IMR-90 (cell line): ENCODE data around the gene ZNF502. TPM values are rescaled to one million over a fixed set of nuclear protein-coding genes. Genes with fewer than 3 reads are reported as not detected.
A peak's percentile ranks its signal among the peaks of the same experiment; 100 is the strongest.

ENCODE experiments used
- ATAC-seq: fragments of 200-7000 bp; cut with Tn5 transposase; 2 replicates; pipeline ENCODE4 v1.9.1; 2020; ENCODE audit warnings: low read depth, mild to moderate bottlenecking, moderate library complexity
- BruUV-seq: library from RNA; stranded (reverse); fragments of 400-500 nt; replicated peaks from 2 replicates; lab custom pipeline; 2021; lab: Mats Ljungman, UMichigan
- CTCF ChIA-PET: fragments of 300-600 bp; formaldehyde crosslinking; extraction: SDS; loops from one replicate; lab custom pipeline; 2021; ENCODE audit warnings: antibody characterized with exemption; lab: Yijun Ruan, JAX
- POLR2A ChIA-PET: fragments of 300-600 bp; sonication (Branson Sonifier 250); formaldehyde crosslinking; loops from one replicate; lab custom pipeline; 2022; ENCODE audit warnings: antibody characterized with exemption; ENCODE audit not compliant: unreplicated experiment; lab: Charles Lee
- DNase-seq: peaks from one replicate; pipeline ENCODE4 v3.0.0; 2013
- H2AFZ ChIP-seq: replicated peaks from 2 replicates; pipeline ENCODE3; 2013; ENCODE audit warnings: low read length, mild to moderate bottlenecking; ENCODE audit not compliant: poor library complexity
- H2AK5ac ChIP-seq: 2 replicates; pipeline ENCODE4 v1.6.1; 2013; ENCODE audit warnings: low read depth, low read length, inconsistent platforms
- H2AK9ac ChIP-seq: replicated peaks from 2 replicates; pipeline ENCODE3; 2013; ENCODE audit warnings: mild to moderate bottlenecking, low read depth, low read length, moderate library complexity; ENCODE audit not compliant: poor library complexity
- H2BK120ac ChIP-seq: 2 replicates; pipeline ENCODE4 v1.6.1; 2013; ENCODE audit warnings: low read depth, low read length, inconsistent platforms
- H2BK15ac ChIP-seq: 3 replicates; pipeline ENCODE4 v1.6.1; 2013; ENCODE audit warnings: low read depth, low read length, inconsistent platforms
- H2BK20ac ChIP-seq: 2 replicates; pipeline ENCODE4 v1.6.1; 2013; ENCODE audit warnings: low read depth, mild to moderate bottlenecking, inconsistent platforms, low read length, moderate library complexity
- H2BK5ac ChIP-seq: 2 replicates; pipeline ENCODE4 v1.6.1; 2013; ENCODE audit warnings: mild to moderate bottlenecking, low read depth, low read length, inconsistent platforms; ENCODE audit not compliant: poor library complexity, severe bottlenecking
- H3K14ac ChIP-seq: replicated peaks from 2 replicates; pipeline ENCODE4 v1.6.1; 2013; ENCODE audit warnings: low read depth, low read length, inconsistent platforms
- H3K18ac ChIP-seq: 2 replicates; pipeline ENCODE4 v1.6.1; 2013; ENCODE audit warnings: low read depth, low read length, control low read depth
- H3K23ac ChIP-seq: 2 replicates; pipeline ENCODE4 v1.6.1; 2013; ENCODE audit warnings: low read depth, low read length, inconsistent platforms
- H3K27ac ChIP-seq: 2 replicates; pipeline ENCODE4 v1.5.1; 2013; ENCODE audit warnings: mild to moderate bottlenecking, control low read depth, low read length; ENCODE audit not compliant: insufficient read depth
- H3K27me3 ChIP-seq: 2 replicates; pipeline ENCODE4 v1.6.1; 2013; ENCODE audit warnings: low read length; ENCODE audit not compliant: control insufficient read depth, insufficient read depth
- H3K36me3 ChIP-seq: 2 replicates; pipeline ENCODE4 v1.6.1; 2013; ENCODE audit warnings: low read length, mixed read lengths; ENCODE audit not compliant: control insufficient read depth, insufficient read depth
- H3K4ac ChIP-seq: 2 replicates; pipeline ENCODE4 v1.6.1; 2013; ENCODE audit warnings: low read depth, low read length, inconsistent platforms
- H3K4me1 ChIP-seq: 2 replicates; pipeline ENCODE4 v1.6.1; 2013; ENCODE audit warnings: low read length, mixed read lengths; ENCODE audit not compliant: control insufficient read depth, insufficient read depth
- H3K4me2 ChIP-seq: 2 replicates; pipeline ENCODE4 v1.6.1; 2013; ENCODE audit warnings: low read depth, mild to moderate bottlenecking, control low read depth, low read length, moderate library complexity
- H3K4me3 ChIP-seq: 2 replicates; pipeline ENCODE4 v1.5.1; 2013; ENCODE audit warnings: low read depth, mild to moderate bottlenecking, control low read depth, low read length, moderate library complexity; ENCODE audit not compliant: insufficient read depth
- H3K56ac ChIP-seq: 2 replicates; pipeline ENCODE4 v1.6.1; 2013; ENCODE audit warnings: low read length, inconsistent platforms; ENCODE audit not compliant: insufficient read depth; ENCODE audit errors: extremely low read depth
- H3K79me1 ChIP-seq, 2 experiments: 2 replicates each; pipeline ENCODE4 v1.6.1; 2013; ENCODE audit warnings: low read length in 2 of 2, inconsistent platforms in 1 of 2, low read depth in 1 of 2
- H3K9ac ChIP-seq: 2 replicates; pipeline ENCODE4 v1.6.1; 2013; ENCODE audit warnings: low read depth, low read length, control low read depth
- H3K9me1 ChIP-seq: 2 replicates; pipeline ENCODE4 v1.6.1; 2013; ENCODE audit warnings: low read length, inconsistent platforms; ENCODE audit not compliant: insufficient read depth
- H3K9me3 ChIP-seq: 2 replicates; pipeline ENCODE4 v1.6.1; 2013; ENCODE audit warnings: low read length; ENCODE audit not compliant: control insufficient read depth, insufficient read depth
- H4K20me1 ChIP-seq: 2 replicates; pipeline ENCODE4 v1.6.1; 2013; ENCODE audit warnings: low read length, inconsistent platforms; ENCODE audit not compliant: insufficient read depth
- H4K5ac ChIP-seq: 2 replicates; pipeline ENCODE4 v1.6.1; 2013; ENCODE audit warnings: mild to moderate bottlenecking, low read depth, low read length, control low read depth
- H4K8ac ChIP-seq, 2 experiments: 2 replicates each; pipeline ENCODE4 v1.6.1; 2013; ENCODE audit warnings: low read depth in 2 of 2, low read length in 2 of 2, control low read depth in 1 of 2, inconsistent platforms in 1 of 2
- H4K91ac ChIP-seq: 2 replicates; pipeline ENCODE4 v1.6.1; 2013; ENCODE audit warnings: low read depth, low read length, inconsistent platforms; ENCODE audit not compliant: insufficient read depth
- NFE2L2 ChIP-seq: fragments of 150-350 bp; IDR thresholded peaks from 2 replicates; pipeline ENCODE4 v1.6.1; 2016; ENCODE audit warnings: low read depth, mild to moderate bottlenecking, low read length
- RFX5 ChIP-seq: IDR thresholded peaks from 2 replicates; pipeline ENCODE4 v1.8.0; 2012; ENCODE audit warnings: low read depth, mild to moderate bottlenecking, low read length, moderate library complexity
- WGBS, 2 experiments: methylation state at CpG; one replicate each; pipeline versions ENCODE4 v1.1.5 to v1.1.7; 2013; ENCODE audit warnings: missing lambda C conversion rate in 2 of 2; ENCODE audit not compliant: insufficient read length in 1 of 2; ENCODE audit errors: extremely low coverage in 2 of 2; 5-methylcytosine and 5-hydroxymethylcytosine counted together
- dilution Hi-C: fragments of 300-500 bp; cut with HindIII; formaldehyde crosslinking; loops from one replicate; pipeline ENCODE4 v1.14.3; 2018; ENCODE audit warnings: low sequenced_read_pairs; ENCODE audit not compliant: unreplicated experiment
- in situ Hi-C: fragments of 300-500 bp; cut with MboI; formaldehyde crosslinking; loops from 3 replicates; pipeline ENCODE4 v1.14.3; 2019; ENCODE audit warnings: low sequenced_read_pairs, inconsistent platforms, mixed read lengths
- intact Hi-C: fragments of 100-400 bp; cut with micrococcal nuclease; formaldehyde crosslinking; loops from 2 replicates; pipeline ENCODE4 v1.10.0; 2022
- polyA plus RNA-seq, 3 experiments: library from polyadenylated mRNA; depleted of rRNA; stranded (reverse); fragments of >200 nt; gene quantifications; 2 replicates each; pipeline ENCODE4 v1.2.3, GENCODE V29; 2012; ENCODE audit warnings: low replicate concordance in 1 of 3
- total RNA-seq: library from RNA; depleted of rRNA; stranded (reverse); fragments of >200 nt; gene quantifications from 2 replicates; pipeline ENCODE4 v1.2.3, GENCODE V29; 2012

The ZNF502 gene
- total and polyA plus RNA-seq, 2 of the 4 experiments (the other 2 are of a cell fraction): 2.1 to 5.7 TPM

DNA sequence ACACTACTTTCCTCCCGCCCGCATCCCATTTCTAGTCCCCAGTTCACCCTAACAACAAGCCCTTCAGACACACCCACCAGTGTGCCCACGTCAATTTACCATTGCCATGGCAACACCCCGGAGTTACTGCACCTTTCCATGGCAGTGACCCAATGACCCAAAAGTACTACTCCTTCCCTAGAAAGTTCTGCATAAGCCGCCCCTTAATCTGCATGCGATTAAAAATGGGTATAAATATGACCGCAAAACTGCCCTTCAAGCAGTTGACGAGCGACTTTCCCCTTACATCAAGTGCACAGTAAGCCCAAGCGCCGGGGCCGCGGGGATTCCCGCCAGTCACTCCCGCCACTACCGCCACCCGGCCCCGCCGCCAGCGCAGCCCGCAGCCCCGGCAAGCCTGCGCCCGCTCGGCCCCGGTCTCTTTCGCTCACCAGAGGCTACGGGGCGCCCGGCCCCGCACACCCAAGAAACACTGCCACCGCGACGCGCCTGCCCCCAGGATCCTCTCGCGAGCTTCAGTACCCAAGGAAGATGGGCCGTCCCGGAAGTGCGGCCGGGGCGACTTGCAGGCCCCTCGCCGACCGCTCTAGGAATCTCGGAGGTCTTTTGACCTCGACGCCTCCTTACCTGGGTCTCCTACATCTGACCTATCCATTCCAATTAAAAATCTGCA, 27.2 kb upstream of the ZNF502 start:
- Histone ChIP-seq H3K9ac (peak overlapping the region; percentile 27), H3K27me3 (no peaks in the 10 kb centered on the region), H2BK5ac (no peak overlapping the region), H2AK5ac (no peak overlapping the region), H2BK15ac (no peak overlapping the region), H4K20me1 (no peaks in the 10 kb centered on the region), H3K23ac (peak overlapping the region; percentile 20), H4K5ac (peak overlapping the region; percentile 62), H3K4ac (0 out of 2 replicates have a peak overlapping the region, but pooled peaks have one; percentile 17), H2BK20ac (no peak overlapping the region), H2AK9ac (peak overlapping the region; percentile 86), H3K14ac (no peak overlapping the region), H3K27ac (no peak overlapping the region), H3K4me3 (peak overlapping the region; percentile 65), H3K56ac (no peak overlapping the region), H2AFZ (peak overlapping the region; percentile 94), H3K18ac (no peak overlapping the region), H3K9me3 (peaks cover 13% of the 10 kb centered on the region), H3K79me1 (peaks cover 0 to 5% of the 10 kb centered on the region in 2 experiments; a peak in 2 of 4 replicates), H3K36me3 (peaks cover 4% of the 10 kb centered on the region), H3K4me1 (no peaks in the 10 kb centered on the region), H4K91ac (no peak overlapping the region), H3K9me1 (no peaks in the 10 kb centered on the region), H4K8ac (peak overlapping the region; percentile 59 to 89; a peak in 3 of 4 replicates), H3K4me2 (peak overlapping the region; percentile 83), H2BK120ac (no peak overlapping the region)
- dilution Hi-C loops: no loop called here
- no TSS peak for BruUV-seq
- WGBS, 2 experiments: 7% methylated on average over 8 of the region's 48 CpGs; no CpG with 5 or more reads in 1 of the 2 experiments
- TF ChIP-seq NFE2L2 (no peak), RFX5 (no peak)
- POLR2A ChIA-PET: no interaction called here
- in situ Hi-C loops: no loop called here
- intact Hi-C loops: loop anchor here (1.0 kb wide), 1 partner anchor 27 kb away; the partner anchor contains the start of gene ZNF502
- peak; percentile 84 for DNase-seq
- ATAC-seq: peak; percentile 98
- CTCF ChIA-PET: no interaction called here
